K562 (cell line): Measurements from ENCODE around the gene TBC1D2. TPM values are rescaled to one million over a fixed set of nuclear protein-coding genes. Genes with fewer than 3 reads are reported as not detected.
A peak's percentile ranks its signal among the peaks of the same experiment; 100 is the strongest.

Source experiments
- EP400 ChIP-seq: fragments of 450-650 bp; IDR thresholded peaks from 2 replicates; pipeline ENCODE4 v1.6.1; 2017; ENCODE audit warnings: antibody characterized with exemption, mild to moderate bottlenecking, moderate library complexity
- FOXK2 ChIP-seq, 2 experiments: fragments of 450-650 bp; IDR thresholded peaks in 1 of 2; conservative IDR thresholded peaks in 1 of 2; 2 replicates each; pipeline ENCODE4 v1.6.1; 2016; ENCODE audit warnings: low read depth in 2 of 2, mild to moderate bottlenecking in 1 of 2
- MTA3 ChIP-seq: fragments of 450-650 bp; formaldehyde crosslinking; IDR thresholded peaks from 2 replicates; pipeline ENCODE4 v1.6.1; 2017; ENCODE audit warnings: mild to moderate bottlenecking, borderline replicate concordance
- ZNF124 ChIP-seq: sonication (generic); formaldehyde crosslinking; IDR thresholded peaks from 2 replicates; pipeline ENCODE4 v1.8.1; 2022; ENCODE audit warnings: missing genetic modification reagents
- ZZZ3 ChIP-seq: fragments of 450-650 bp; IDR thresholded peaks from 2 replicates; pipeline ENCODE4 v1.6.1; 2016; ENCODE audit warnings: antibody characterized with exemption, mild to moderate bottlenecking, moderate library complexity
- polyA plus RNA-seq, 8 experiments: library from polyadenylated mRNA; depleted of rRNA in 4 of 8; stranded (reverse) in 5 of 8; unstranded in 3 of 8; fragments of >200 nt; fragmentation: Nextera tagmentation in 2 of 8; fragmentation: Illumina TruSeq in 1 of 8; extraction: Ambion mirVana in 2 of 8; extraction: Trizol in 1 of 8; gene quantifications; 2 replicates each; pipeline versions ENCODE4 v1.2.1 to v1.2.3, GENCODE V29; 2011 to 2014; ENCODE audit warnings: inconsistent platforms in 1 of 8, missing spikeins in 1 of 8
- total RNA-seq, 7 experiments: library from RNA; depleted of rRNA in 6 of 7; stranded (reverse); fragments of >200 nt in 6 of 7; fragmentation: Illumina TruSeq in 2 of 7; extraction: Trizol in 2 of 7; gene quantifications; 2 replicates each; pipeline versions ENCODE4 v1.2.1 to v1.2.3, GENCODE V29; 2011 to 2021; ENCODE audit warnings: low replicate concordance in 1 of 7
- TF ChIP-seq, protein P1 (sequence below): fragments of 200-600 bp; sonication (generic); IDR thresholded peaks from one replicate; pipeline ENCODE4 v1.6.1; 2012; ENCODE audit warnings: mild to moderate bottlenecking, low read depth, low read length, inconsistent platforms
- TF ChIP-seq, protein P2 (sequence below), 2 experiments: fragments of 450-650 bp; IDR thresholded peaks; 2 replicates each; pipeline ENCODE4 v1.6.1; 2016; ENCODE audit warnings: mild to moderate bottlenecking in 2 of 2, borderline replicate concordance in 1 of 2, low read depth in 1 of 2, moderate library complexity in 1 of 2

The TBC1D2 gene
- total and polyA plus RNA-seq, 9 of the 15 experiments (the other 6 are each of a cell fraction or from before 2014, with no cell fraction given): 0.10 to 7.0 (median 2.5) TPM

GRCh38 chr9:98255578-98256296, at the start of gene TBC1D2 (continued):
- TF ChIP-seq, protein P1, sequence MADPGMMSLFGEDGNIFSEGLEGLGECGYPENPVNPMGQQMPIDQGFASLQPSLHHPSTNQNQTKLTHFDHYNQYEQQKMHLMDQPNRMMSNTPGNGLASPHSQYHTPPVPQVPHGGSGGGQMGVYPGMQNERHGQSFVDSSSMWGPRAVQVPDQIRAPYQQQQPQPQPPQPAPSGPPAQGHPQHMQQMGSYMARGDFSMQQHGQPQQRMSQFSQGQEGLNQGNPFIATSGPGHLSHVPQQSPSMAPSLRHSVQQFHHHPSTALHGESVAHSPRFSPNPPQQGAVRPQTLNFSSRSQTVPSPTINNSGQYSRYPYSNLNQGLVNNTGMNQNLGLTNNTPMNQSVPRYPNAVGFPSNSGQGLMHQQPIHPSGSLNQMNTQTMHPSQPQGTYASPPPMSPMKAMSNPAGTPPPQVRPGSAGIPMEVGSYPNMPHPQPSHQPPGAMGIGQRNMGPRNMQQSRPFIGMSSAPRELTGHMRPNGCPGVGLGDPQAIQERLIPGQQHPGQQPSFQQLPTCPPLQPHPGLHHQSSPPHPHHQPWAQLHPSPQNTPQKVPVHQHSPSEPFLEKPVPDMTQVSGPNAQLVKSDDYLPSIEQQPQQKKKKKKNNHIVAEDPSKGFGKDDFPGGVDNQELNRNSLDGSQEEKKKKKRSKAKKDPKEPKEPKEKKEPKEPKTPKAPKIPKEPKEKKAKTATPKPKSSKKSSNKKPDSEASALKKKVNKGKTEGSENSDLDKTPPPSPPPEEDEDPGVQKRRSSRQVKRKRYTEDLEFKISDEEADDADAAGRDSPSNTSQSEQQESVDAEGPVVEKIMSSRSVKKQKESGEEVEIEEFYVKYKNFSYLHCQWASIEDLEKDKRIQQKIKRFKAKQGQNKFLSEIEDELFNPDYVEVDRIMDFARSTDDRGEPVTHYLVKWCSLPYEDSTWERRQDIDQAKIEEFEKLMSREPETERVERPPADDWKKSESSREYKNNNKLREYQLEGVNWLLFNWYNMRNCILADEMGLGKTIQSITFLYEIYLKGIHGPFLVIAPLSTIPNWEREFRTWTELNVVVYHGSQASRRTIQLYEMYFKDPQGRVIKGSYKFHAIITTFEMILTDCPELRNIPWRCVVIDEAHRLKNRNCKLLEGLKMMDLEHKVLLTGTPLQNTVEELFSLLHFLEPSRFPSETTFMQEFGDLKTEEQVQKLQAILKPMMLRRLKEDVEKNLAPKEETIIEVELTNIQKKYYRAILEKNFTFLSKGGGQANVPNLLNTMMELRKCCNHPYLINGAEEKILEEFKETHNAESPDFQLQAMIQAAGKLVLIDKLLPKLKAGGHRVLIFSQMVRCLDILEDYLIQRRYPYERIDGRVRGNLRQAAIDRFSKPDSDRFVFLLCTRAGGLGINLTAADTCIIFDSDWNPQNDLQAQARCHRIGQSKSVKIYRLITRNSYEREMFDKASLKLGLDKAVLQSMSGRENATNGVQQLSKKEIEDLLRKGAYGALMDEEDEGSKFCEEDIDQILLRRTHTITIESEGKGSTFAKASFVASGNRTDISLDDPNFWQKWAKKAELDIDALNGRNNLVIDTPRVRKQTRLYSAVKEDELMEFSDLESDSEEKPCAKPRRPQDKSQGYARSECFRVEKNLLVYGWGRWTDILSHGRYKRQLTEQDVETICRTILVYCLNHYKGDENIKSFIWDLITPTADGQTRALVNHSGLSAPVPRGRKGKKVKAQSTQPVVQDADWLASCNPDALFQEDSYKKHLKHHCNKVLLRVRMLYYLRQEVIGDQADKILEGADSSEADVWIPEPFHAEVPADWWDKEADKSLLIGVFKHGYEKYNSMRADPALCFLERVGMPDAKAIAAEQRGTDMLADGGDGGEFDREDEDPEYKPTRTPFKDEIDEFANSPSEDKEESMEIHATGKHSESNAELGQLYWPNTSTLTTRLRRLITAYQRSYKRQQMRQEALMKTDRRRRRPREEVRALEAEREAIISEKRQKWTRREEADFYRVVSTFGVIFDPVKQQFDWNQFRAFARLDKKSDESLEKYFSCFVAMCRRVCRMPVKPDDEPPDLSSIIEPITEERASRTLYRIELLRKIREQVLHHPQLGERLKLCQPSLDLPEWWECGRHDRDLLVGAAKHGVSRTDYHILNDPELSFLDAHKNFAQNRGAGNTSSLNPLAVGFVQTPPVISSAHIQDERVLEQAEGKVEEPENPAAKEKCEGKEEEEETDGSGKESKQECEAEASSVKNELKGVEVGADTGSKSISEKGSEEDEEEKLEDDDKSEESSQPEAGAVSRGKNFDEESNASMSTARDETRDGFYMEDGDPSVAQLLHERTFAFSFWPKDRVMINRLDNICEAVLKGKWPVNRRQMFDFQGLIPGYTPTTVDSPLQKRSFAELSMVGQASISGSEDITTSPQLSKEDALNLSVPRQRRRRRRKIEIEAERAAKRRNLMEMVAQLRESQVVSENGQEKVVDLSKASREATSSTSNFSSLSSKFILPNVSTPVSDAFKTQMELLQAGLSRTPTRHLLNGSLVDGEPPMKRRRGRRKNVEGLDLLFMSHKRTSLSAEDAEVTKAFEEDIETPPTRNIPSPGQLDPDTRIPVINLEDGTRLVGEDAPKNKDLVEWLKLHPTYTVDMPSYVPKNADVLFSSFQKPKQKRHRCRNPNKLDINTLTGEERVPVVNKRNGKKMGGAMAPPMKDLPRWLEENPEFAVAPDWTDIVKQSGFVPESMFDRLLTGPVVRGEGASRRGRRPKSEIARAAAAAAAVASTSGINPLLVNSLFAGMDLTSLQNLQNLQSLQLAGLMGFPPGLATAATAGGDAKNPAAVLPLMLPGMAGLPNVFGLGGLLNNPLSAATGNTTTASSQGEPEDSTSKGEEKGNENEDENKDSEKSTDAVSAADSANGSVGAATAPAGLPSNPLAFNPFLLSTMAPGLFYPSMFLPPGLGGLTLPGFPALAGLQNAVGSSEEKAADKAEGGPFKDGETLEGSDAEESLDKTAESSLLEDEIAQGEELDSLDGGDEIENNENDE: no peak
- peak; percentile 98 for TF ChIP-seq EP400
- TF ChIP-seq FOXK2 (conservative IDR thresholded peaks at IDR 0.05 in 1 of 2, IDR thresholded peaks at IDR 0.05 in 1 of 2; ENCODE audit: low read depth in 2 of 2): 0 out of 4 replicates have a peak, but pooled peaks of 1 of the 2 experiments have one; percentile 10
- no peak for TF ChIP-seq ZZZ3
- no peak for TF ChIP-seq ZNF124 (CRISPR knock-in tag)
- peak; percentile 94 for TF ChIP-seq MTA3
- TF ChIP-seq, protein P2, sequence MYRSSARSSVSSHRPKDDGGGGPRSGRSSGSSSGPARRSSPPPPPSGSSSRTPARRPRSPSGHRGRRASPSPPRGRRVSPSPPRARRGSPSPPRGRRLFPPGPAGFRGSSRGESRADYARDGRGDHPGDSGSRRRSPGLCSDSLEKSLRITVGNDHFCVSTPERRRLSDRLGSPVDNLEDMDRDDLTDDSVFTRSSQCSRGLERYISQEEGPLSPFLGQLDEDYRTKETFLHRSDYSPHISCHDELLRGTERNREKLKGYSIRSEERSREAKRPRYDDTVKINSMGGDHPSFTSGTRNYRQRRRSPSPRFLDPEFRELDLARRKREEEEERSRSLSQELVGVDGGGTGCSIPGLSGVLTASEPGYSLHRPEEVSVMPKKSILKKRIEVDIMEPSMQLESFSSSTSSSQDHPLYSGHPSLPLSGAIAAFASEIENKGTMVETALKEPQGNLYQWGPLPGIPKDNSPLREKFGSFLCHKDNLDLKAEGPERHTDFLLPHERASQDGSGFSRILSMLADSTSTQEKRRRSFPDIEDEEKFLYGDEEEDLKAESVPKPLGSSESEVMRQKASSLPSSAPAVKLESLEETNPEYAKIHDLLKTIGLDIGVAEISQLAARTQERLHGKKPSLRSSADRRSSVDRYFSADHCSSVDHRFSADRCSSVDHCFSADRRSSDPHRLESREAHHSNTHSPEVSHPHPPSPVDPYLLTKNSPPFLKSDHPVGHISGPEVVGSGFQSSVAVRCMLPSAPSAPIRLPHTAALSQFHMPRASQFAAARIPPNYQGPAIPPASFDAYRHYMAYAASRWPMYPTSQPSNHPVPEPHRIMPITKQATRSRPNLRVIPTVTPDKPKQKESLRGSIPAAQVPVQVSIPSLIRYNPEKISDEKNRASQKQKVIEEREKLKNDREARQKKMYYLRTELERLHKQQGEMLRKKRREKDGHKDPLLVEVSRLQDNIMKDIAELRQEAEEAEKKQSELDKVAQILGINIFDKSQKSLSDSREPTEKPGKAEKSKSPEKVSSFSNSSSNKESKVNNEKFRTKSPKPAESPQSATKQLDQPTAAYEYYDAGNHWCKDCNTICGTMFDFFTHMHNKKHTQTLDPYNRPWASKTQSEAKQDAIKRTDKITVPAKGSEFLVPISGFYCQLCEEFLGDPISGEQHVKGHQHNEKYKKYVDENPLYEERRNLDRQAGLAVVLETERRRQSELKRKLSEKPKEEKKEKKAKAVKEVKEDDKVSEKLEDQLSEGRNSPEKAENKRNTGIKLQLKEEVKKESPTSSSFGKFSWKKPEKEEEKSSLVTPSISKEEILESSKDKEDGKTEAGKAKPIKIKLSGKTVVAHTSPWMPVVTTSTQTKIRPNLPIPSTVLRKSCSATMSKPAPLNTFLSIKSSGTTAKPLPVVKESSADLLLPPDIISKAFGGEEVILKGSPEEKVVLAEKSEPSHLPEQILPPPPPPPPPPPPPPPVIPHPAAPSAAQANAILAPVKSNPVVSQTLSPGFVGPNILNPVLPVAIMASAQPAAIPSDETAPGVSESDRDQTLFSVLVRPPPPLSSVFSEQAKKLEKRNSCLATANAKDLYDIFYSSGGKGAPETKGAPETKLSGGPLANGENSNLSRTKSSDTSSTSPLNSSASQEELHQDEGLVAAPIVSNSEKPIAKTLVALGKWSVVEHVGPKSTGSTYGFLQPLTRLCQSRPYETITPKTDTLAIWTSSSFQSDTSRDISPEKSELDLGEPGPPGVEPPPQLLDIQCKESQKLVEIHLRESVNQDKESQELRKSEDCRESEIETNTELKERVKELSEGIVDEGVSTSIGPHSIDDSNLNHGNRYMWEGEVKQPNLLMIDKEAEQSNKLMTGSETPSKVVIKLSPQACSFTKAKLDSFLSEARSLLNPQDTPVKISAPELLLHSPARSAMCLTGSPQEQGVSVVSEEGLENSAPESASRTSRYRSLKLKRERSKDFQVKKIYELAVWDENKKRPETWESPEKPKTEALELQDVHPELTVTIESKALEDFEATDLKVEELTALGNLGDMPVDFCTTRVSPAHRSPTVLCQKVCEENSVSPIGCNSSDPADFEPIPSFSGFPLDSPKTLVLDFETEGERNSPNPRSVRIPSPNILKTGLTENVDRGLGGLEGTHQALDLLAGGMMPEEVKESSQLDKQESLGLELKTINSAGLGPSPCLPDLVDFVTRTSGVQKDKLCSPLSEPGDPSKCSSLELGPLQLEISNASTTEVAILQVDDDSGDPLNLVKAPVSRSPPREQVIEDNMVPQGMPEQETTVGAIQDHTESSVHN (IDR thresholded peaks at IDR 0.05; ENCODE audit: borderline replicate concordance in 1 of 2, low read depth in 1 of 2): no peak
